Panc1 (cell line): ENCODE results near the gene SLIT2. TPM values are rescaled to one million over a fixed set of nuclear protein-coding genes. Genes with fewer than 3 reads are reported as not detected.

Experiments used
- ATAC-seq: fragments of 200-7000 bp; cut with Tn5 transposase; 2 replicates; pipeline ENCODE4 v1.9.1; 2020; ENCODE audit warnings: mild to moderate bottlenecking, moderate library complexity
- BruUV-seq: library from RNA; stranded (reverse); fragments of 400-500 nt; replicated peaks from 2 replicates; lab custom pipeline; 2021; lab: Mats Ljungman, UMichigan
- CTCF ChIA-PET: fragments of 300-600 bp; sonication (Branson Sonifier 250); formaldehyde crosslinking; loops from one replicate; lab custom pipeline; 2022; ENCODE audit warnings: antibody characterized with exemption; lab: Charles Lee
- POLR2A ChIA-PET: fragments of 300-600 bp; sonication (Branson Sonifier 250); formaldehyde crosslinking; loops from one replicate; lab custom pipeline; 2022; ENCODE audit warnings: antibody characterized with exemption; lab: Charles Lee
- DNase-seq: peaks from one replicate; pipeline ENCODE4 v3.0.0-alpha.2; 2010; ENCODE audit warnings: low read depth, low spot score
- H3K27ac ChIP-seq: 2 replicates; pipeline ENCODE4 v1.5.1; 2011; ENCODE audit warnings: mild to moderate bottlenecking, low read length, inconsistent platforms
- H3K27me3 ChIP-seq: fragments of 200-500 bp; sonication (Bioruptor generic); 2 replicates; pipeline ENCODE4 v1.6.0; 2014; ENCODE audit warnings: low read length, inconsistent platforms; ENCODE audit not compliant: control insufficient read depth, insufficient read depth
- H3K36me3 ChIP-seq: fragments of 200-500 bp; sonication (Bioruptor generic); 2 replicates; pipeline ENCODE4 v1.5.1; 2014; ENCODE audit warnings: inconsistent platforms, mild to moderate bottlenecking, low read length, moderate library complexity; ENCODE audit not compliant: control insufficient read depth, insufficient read depth
- H3K4me1 ChIP-seq: 2 replicates; pipeline ENCODE4 v1.5.1; 2011; ENCODE audit warnings: inconsistent platforms, mild to moderate bottlenecking, low read length, moderate library complexity; ENCODE audit not compliant: control insufficient read depth, insufficient read depth
- H3K4me3 ChIP-seq, 2 experiments: 2 replicates each; pipeline ENCODE4 v1.5.1; 2011 to 2012; ENCODE audit warnings: low read depth in 2 of 2, low read length in 2 of 2, mild to moderate bottlenecking in 2 of 2, inconsistent platforms in 1 of 2, moderate library complexity in 1 of 2
- H3K9me3 ChIP-seq: fragments of 200-500 bp; sonication (Bioruptor generic); 2 replicates; pipeline ENCODE4 v1.5.1; 2014; ENCODE audit warnings: low read depth, mild to moderate bottlenecking, inconsistent platforms, low read length, moderate library complexity; ENCODE audit not compliant: control insufficient read depth, insufficient read depth
- CTCF ChIP-seq: fragments of 450-650 bp; IDR thresholded peaks from 2 replicates; pipeline ENCODE4 v1.5.1; 2017; ENCODE audit warnings: mild to moderate bottlenecking
- POLR2AphosphoS5 ChIP-seq: IDR thresholded peaks from 2 replicates; pipeline ENCODE4 v1.6.1; 2012; ENCODE audit warnings: mild to moderate bottlenecking, low read depth, low read length, moderate library complexity
- REST ChIP-seq, 2 experiments: IDR thresholded peaks; 2 replicates each; pipeline ENCODE4 v1.6.1; 2011 to 2012; ENCODE audit warnings: low read depth in 2 of 2, control low read depth in 1 of 2, low read length in 1 of 2, mild to moderate bottlenecking in 1 of 2, moderate library complexity in 1 of 2; ENCODE audit not compliant: insufficient read depth in 1 of 2
- SIN3A ChIP-seq: IDR thresholded peaks from 2 replicates; pipeline ENCODE4 v1.6.1; 2012; ENCODE audit warnings: low read depth, mild to moderate bottlenecking, low read length, moderate library complexity, borderline replicate concordance; ENCODE audit not compliant: insufficient read depth
- TCF7L2 ChIP-seq: IDR thresholded peaks from 2 replicates; pipeline ENCODE4 v1.6.1; 2011; ENCODE audit warnings: mild to moderate bottlenecking, low read depth, low read length, inconsistent platforms
- in situ Hi-C: cut with HindIII; loops from 2 replicates; pipeline ENCODE4 v1.10.0; 2016; ENCODE audit warnings: low sequenced_read_pairs, low pct_unique_long_range_greater_than_20kb
- intact Hi-C: fragments of 100-400 bp; cut with micrococcal nuclease; formaldehyde crosslinking; loops from one replicate; pipeline ENCODE4 v1.10.0; 2022; ENCODE audit not compliant: unreplicated experiment
- total RNA-seq: library from RNA; stranded (reverse); gene quantifications from one replicate; pipeline ENCODE4 v1.2.1, GENCODE V29; 2021; ENCODE audit not compliant: unreplicated experiment

Gene SLIT2
- total RNA-seq, 1 experiment from 2014 or later: 0.28 TPM

GRCh38 chr4:20269320-20269719 is 17.6 kb downstream of the SLIT2 start:
- Histone ChIP-seq H3K4me3 (no peak overlapping the region), H3K27me3 (no peaks in the 10 kb centered on the region), H3K4me1 (no peaks in the 10 kb centered on the region), H3K9me3 (no peaks in the 10 kb centered on the region), H3K27ac (no peak overlapping the region), H3K36me3 (no peaks in the 10 kb centered on the region)
- ChIA-PET CTCF (no interaction called here), POLR2A (no interaction called here)
- BruUV-seq: no TSS peak
- TF ChIP-seq TCF7L2 (no peak), CTCF (no peak), SIN3A (no peak), POLR2AphosphoS5 (no peak), REST (IDR thresholded peaks at IDR 0.05; ENCODE audit: insufficient read depth in 1 of 2, low read depth in 2 of 2, low read length in 1 of 2) (no peak)
- ATAC-seq (no peak), DNase-seq (no peak)
- in situ Hi-C loops (no loop called here), intact Hi-C loops (no loop called here)

GRCh38 chr4:20271950-20272349 is 20.2 kb downstream of the SLIT2 start:
- ChIA-PET POLR2A (no interaction called here), CTCF (no interaction called here)
- no peaks in the 10 kb centered on the region for H3K36me3 ChIP-seq
- no TSS peak for BruUV-seq
- H3K9me3 ChIP-seq: no peaks in the 10 kb centered on the region
- in situ Hi-C loops: no loop called here
- TF ChIP-seq REST (IDR thresholded peaks at IDR 0.05; ENCODE audit: insufficient read depth in 1 of 2, low read depth in 2 of 2, low read length in 1 of 2): no peak
- TF ChIP-seq CTCF: no peak
- no peak overlapping the region for H3K27ac ChIP-seq
- H3K4me3 ChIP-seq: no peak overlapping the region
- ATAC-seq (no peak), DNase-seq (no peak)
- H3K27me3 ChIP-seq: no peaks in the 10 kb centered on the region
- H3K4me1 ChIP-seq: no peaks in the 10 kb centered on the region
- intact Hi-C loops: no loop called here
